Measurements from ENCODE around the gene CDC25C. TPM values are rescaled to one million over a fixed set of nuclear protein-coding genes. Genes with fewer than 3 reads are reported as not detected.

The CDC25C gene
- under 1 TPM in 1 of 6 donors, not detected in 5; 0.48 TPM for polyA plus RNA-seq (ENCODE audit: low read depth in 6 of 6)

- Mint-ChIP-seq H3K4me1 (peaks cover 10 to 26% (median 13%) of the 10 kb centered on the region in 3 donors), H3K36me3 (no peaks in the 10 kb centered on the region), H3K4me3 (peak within 1 kb of the TSS; percentile 84 to 94 (median 92)), H3K27me3 (no peaks in the 10 kb centered on the region), H3K9me3 (no peaks in the 10 kb centered on the region), H3K27ac (peak within 1 kb of the TSS in 5 of 6 donors; percentile 7 to 87 (median 52))
- DNase-seq: peak; percentile 96
- peak; percentile 99 for ATAC-seq (ENCODE audit: low read depth in 2 of 2)
Measured at GRCh38 chr5:138331449-138332368, at the start of gene CDC25C. Gene CDC25C (minus strand): TSS chr5:138331804. CDS start chr5:138331180, 624 bp downstream.

GRCh38 chr5:138372653-138373052 lies 41.0 kb upstream of the CDC25C start:
- no peak for ATAC-seq (ENCODE audit: low read depth in 2 of 2)
- H3K9me3 Mint-ChIP-seq: no peaks in the 10 kb centered on the region
- peak overlapping the region in 2 of 6 donors; percentile 20 to 51 for H3K27ac Mint-ChIP-seq
- peaks cover 20 to 32% (median 26%) of the 10 kb centered on the region in 3 donors for H3K4me1 Mint-ChIP-seq
- peaks cover 0 to 10% of the 10 kb centered on the region in 2 donors for H3K36me3 Mint-ChIP-seq
- no peaks in the 10 kb centered on the region for H3K27me3 Mint-ChIP-seq
- no peak overlapping the region for H3K4me3 Mint-ChIP-seq
- DNase-seq: no peak

GRCh38 chr5:138372225-138372624 lies 40.6 kb upstream of the CDC25C start:
- Mint-ChIP-seq H3K9me3 (no peaks in the 10 kb centered on the region), H3K4me3 (no peak overlapping the region), H3K36me3 (peaks cover 0 to 6% of the 10 kb centered on the region in 2 donors), H3K4me1 (peaks cover 20 to 32% (median 27%) of the 10 kb centered on the region in 3 donors), H3K27me3 (no peaks in the 10 kb centered on the region), H3K27ac (peak overlapping the region in 1 of 6 donors; percentile 20)
- no peak for ATAC-seq (ENCODE audit: low read depth in 2 of 2)
- no peak for DNase-seq

GRCh38 chr5:138371454-138371853 lies 39.9 kb upstream of the CDC25C start:
- H3K27ac Mint-ChIP-seq: no peak overlapping the region
- no peak overlapping the region for H3K4me3 Mint-ChIP-seq
- peaks cover 23 to 37% (median 34%) of the 10 kb centered on the region in 3 donors for H3K4me1 Mint-ChIP-seq
- H3K9me3 Mint-ChIP-seq: no peaks in the 10 kb centered on the region
- ATAC-seq (ENCODE audit: low read depth in 2 of 2) (no peak), DNase-seq (no peak)
- no peaks in the 10 kb centered on the region for H3K27me3 Mint-ChIP-seq
- H3K36me3 Mint-ChIP-seq: no peaks in the 10 kb centered on the region

GRCh38 chr5:138370537-138370936 lies 38.9 kb upstream of the CDC25C start:
- H3K36me3 Mint-ChIP-seq: no peaks in the 10 kb centered on the region
- H3K4me1 Mint-ChIP-seq: peaks cover 31 to 43% (median 39%) of the 10 kb centered on the region in 3 donors
- no peak overlapping the region for H3K4me3 Mint-ChIP-seq
- H3K9me3 Mint-ChIP-seq: no peaks in the 10 kb centered on the region
- ATAC-seq (ENCODE audit: low read depth in 2 of 2): no peak
- no peaks in the 10 kb centered on the region for H3K27me3 Mint-ChIP-seq
- H3K27ac Mint-ChIP-seq: no peak overlapping the region
- no peak for DNase-seq

GRCh38 chr5:138369706-138370105 lies 38.1 kb upstream of the CDC25C start:
- Mint-ChIP-seq H3K27me3 (no peaks in the 10 kb centered on the region), H3K4me1 (peaks cover 31 to 46% (median 39%) of the 10 kb centered on the region in 3 donors), H3K9me3 (no peaks in the 10 kb centered on the region), H3K36me3 (no peaks in the 10 kb centered on the region), H3K27ac (peak overlapping the region; percentile 6 to 88 (median 52)), H3K4me3 (peak overlapping the region in 5 of 8 donors; percentile 35 to 82 (median 61))
- DNase-seq (no peak), ATAC-seq (ENCODE audit: low read depth in 2 of 2) (peak; percentile 67 to 74)

GRCh38 chr5:138369261-138369660 lies 37.7 kb upstream of the CDC25C start:
- no peaks in the 10 kb centered on the region for H3K27me3 Mint-ChIP-seq
- ATAC-seq (ENCODE audit: low read depth in 2 of 2): peak in 1 of 2 donors; percentile 33
- H3K27ac Mint-ChIP-seq: peak overlapping the region; percentile 6 to 88 (median 65)
- no peaks in the 10 kb centered on the region for H3K36me3 Mint-ChIP-seq
- peak overlapping the region in 6 of 8 donors; percentile 35 to 82 (median 58) for H3K4me3 Mint-ChIP-seq
- no peaks in the 10 kb centered on the region for H3K9me3 Mint-ChIP-seq
- peaks cover 31 to 47% (median 42%) of the 10 kb centered on the region in 3 donors for H3K4me1 Mint-ChIP-seq
- no peak for DNase-seq

GRCh38 chr5:138366632-138367382 lies 35.2 kb upstream of the CDC25C start:
- Mint-ChIP-seq H3K27ac (peak overlapping the region in 2 of 6 donors; percentile 54 to 72), H3K36me3 (no peaks in the 10 kb centered on the region), H3K4me1 (peaks cover 34 to 54% (median 42%) of the 10 kb centered on the region in 3 donors), H3K27me3 (no peaks in the 10 kb centered on the region), H3K9me3 (no peaks in the 10 kb centered on the region), H3K4me3 (peak overlapping the region in 1 of 8 donors; percentile 25)
- ATAC-seq (ENCODE audit: low read depth in 2 of 2) (no peak), DNase-seq (no peak)

GRCh38 chr5:138364576-138364975 lies 33.0 kb upstream of the CDC25C start:
- Mint-ChIP-seq H3K27ac (no peak overlapping the region), H3K4me3 (no peak overlapping the region), H3K4me1 (peaks cover 42 to 67% (median 51%) of the 10 kb centered on the region in 3 donors), H3K9me3 (no peaks in the 10 kb centered on the region), H3K27me3 (no peaks in the 10 kb centered on the region), H3K36me3 (no peaks in the 10 kb centered on the region)
- ATAC-seq (ENCODE audit: low read depth in 2 of 2): no peak
- no peak for DNase-seq

- ATAC-seq (ENCODE audit: low read depth in 2 of 2) (no peak), DNase-seq (no peak)
- no peaks in the 10 kb centered on the region for H3K27me3 Mint-ChIP-seq
- no peaks in the 10 kb centered on the region for H3K9me3 Mint-ChIP-seq
- H3K27ac Mint-ChIP-seq: peak overlapping the region in 5 of 6 donors; percentile 35 to 76 (median 57)
- peak overlapping the region in 5 of 8 donors; percentile 10 to 59 (median 20) for H3K4me3 Mint-ChIP-seq
- H3K4me1 Mint-ChIP-seq: peaks cover 17 to 60% (median 31%) of the 10 kb centered on the region in 3 donors
- H3K36me3 Mint-ChIP-seq: no peaks in the 10 kb centered on the region
Measured at GRCh38 chr5:138360941-138361452, 29.4 kb upstream of the CDC25C start.

- Mint-ChIP-seq H3K27ac (no peak overlapping the region), H3K4me3 (peak overlapping the region in 1 of 8 donors; percentile 25), H3K27me3 (no peaks in the 10 kb centered on the region)
Measured at GRCh38 chr5:138359621-138360020, 28.0 kb upstream of the CDC25C start.

GRCh38 chr5:138354926-138355378 lies 23.3 kb upstream of the CDC25C start:
- no peak for DNase-seq
- peak overlapping the region; percentile 34 to 97 (median 64) for H3K27ac Mint-ChIP-seq
- peaks cover 39 to 66% (median 47%) of the 10 kb centered on the region in 3 donors for H3K4me1 Mint-ChIP-seq
- H3K9me3 Mint-ChIP-seq: peaks cover 0 to 7% (median 4%) of the 10 kb centered on the region in 7 donors
- H3K4me3 Mint-ChIP-seq: peak overlapping the region; percentile 92 to 99 (median 94)
- no peaks in the 10 kb centered on the region for H3K27me3 Mint-ChIP-seq
- ATAC-seq (ENCODE audit: low read depth in 2 of 2): no peak
- peaks cover 5% of the 10 kb centered on the region in 2 donors for H3K36me3 Mint-ChIP-seq

More at GRCh38 chr5:138359621-138360020, 28.0 kb upstream of the CDC25C start:
- Mint-ChIP-seq H3K4me1 (peaks cover 28 to 70% (median 44%) of the 10 kb centered on the region in 3 donors), H3K36me3 (peaks cover 0 to 5% of the 10 kb centered on the region in 2 donors), H3K9me3 (no peaks in the 10 kb centered on the region)
- no peak for ATAC-seq (ENCODE audit: low read depth in 2 of 2)
- DNase-seq: no peak

GRCh38 chr5:138354387-138354786 lies 22.8 kb upstream of the CDC25C start:
- peaks cover 5% of the 10 kb centered on the region in 2 donors for H3K36me3 Mint-ChIP-seq
- peak overlapping the region; percentile 92 to 99 (median 94) for H3K4me3 Mint-ChIP-seq
- no peaks in the 10 kb centered on the region for H3K27me3 Mint-ChIP-seq
- no peak for ATAC-seq (ENCODE audit: low read depth in 2 of 2)
- H3K9me3 Mint-ChIP-seq: peaks cover 0 to 7% (median 4%) of the 10 kb centered on the region in 7 donors
- H3K27ac Mint-ChIP-seq: peak overlapping the region in 5 of 6 donors; percentile 91 to 97 (median 96)
- no peak for DNase-seq
- peaks cover 41 to 63% (median 47%) of the 10 kb centered on the region in 3 donors for H3K4me1 Mint-ChIP-seq

Measured in naive B cell (primary cell).